ENCODE measurements around the gene VSIG4. TPM values are rescaled to one million over a fixed set of nuclear protein-coding genes. Genes with fewer than 3 reads are reported as not detected.

VSIG4 gene
- total RNA-seq, 3 donors from 2014 or later (not counting 1 experiment from before 2014, with no cell fraction given): 0.32 to 1.3 TPM; not detected in 1

DNA sequence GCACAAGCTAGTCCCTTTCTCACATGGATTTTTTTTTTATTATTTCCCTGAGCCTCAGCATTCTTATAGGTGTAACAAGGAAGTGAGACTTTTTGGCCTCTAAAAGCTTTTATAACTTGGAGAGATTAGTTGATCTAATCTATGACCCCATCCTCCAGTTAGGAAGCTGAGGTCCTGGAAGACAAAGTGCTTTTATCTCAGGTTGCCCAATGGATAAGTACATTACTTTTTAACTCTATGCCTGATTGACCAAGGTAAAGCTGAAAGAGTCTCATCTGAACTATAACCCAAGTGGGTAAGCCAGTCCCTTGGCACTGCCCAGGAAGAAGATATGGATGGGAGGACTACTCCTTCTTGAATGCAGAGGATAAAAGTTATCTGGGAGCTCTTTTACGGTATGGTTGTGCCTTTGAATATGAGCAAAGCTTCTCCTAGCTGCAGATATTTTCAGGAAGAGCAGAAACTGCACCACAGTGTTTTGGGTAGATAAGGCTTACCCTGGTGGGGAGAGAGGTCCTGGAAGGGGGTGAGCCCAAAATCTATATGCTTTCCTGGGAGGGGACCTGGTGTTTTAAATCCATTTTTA is 40.2 kb downstream of the VSIG4 start:
- Histone ChIP-seq H3K4me1 (ENCODE audit: control insufficient read depth, insufficient read depth, low read length) (peaks cover 17% of the 10 kb centered on the region), H3K27ac (ENCODE audit: low read length) (no peak overlapping the region), H3K27me3 (ENCODE audit: control insufficient read depth, insufficient read depth, low read length) (no peaks in the 10 kb centered on the region), H3K4me3 (ENCODE audit: low read length) (no peak overlapping the region), H3K36me3 (ENCODE audit: control insufficient read depth, insufficient read depth, low read length) (no peaks in the 10 kb centered on the region), H3K9me3 (ENCODE audit: control insufficient read depth, insufficient read depth, low read length) (no peaks in the 10 kb centered on the region)
- no peaks in the 10 kb centered on the region for H3K36me3 Mint-ChIP-seq
- DNase-seq (no peak), ATAC-seq (no peak)
- H3K27ac Mint-ChIP-seq: no peak overlapping the region
- no peak overlapping the region for H3K4me3 Mint-ChIP-seq
- 38% methylated on average over 1 of the region's 1 CpG for WGBS (ENCODE audit: insufficient coverage)
- no peaks in the 10 kb centered on the region for H3K9me3 Mint-ChIP-seq
- TF ChIP-seq, protein P1, sequence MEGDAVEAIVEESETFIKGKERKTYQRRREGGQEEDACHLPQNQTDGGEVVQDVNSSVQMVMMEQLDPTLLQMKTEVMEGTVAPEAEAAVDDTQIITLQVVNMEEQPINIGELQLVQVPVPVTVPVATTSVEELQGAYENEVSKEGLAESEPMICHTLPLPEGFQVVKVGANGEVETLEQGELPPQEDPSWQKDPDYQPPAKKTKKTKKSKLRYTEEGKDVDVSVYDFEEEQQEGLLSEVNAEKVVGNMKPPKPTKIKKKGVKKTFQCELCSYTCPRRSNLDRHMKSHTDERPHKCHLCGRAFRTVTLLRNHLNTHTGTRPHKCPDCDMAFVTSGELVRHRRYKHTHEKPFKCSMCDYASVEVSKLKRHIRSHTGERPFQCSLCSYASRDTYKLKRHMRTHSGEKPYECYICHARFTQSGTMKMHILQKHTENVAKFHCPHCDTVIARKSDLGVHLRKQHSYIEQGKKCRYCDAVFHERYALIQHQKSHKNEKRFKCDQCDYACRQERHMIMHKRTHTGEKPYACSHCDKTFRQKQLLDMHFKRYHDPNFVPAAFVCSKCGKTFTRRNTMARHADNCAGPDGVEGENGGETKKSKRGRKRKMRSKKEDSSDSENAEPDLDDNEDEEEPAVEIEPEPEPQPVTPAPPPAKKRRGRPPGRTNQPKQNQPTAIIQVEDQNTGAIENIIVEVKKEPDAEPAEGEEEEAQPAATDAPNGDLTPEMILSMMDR (IDR thresholded peaks at IDR 0.05): no peak
- H3K4me1 Mint-ChIP-seq: peaks cover 9 to 23% of the 10 kb centered on the region in 2 donors
- no peaks in the 10 kb centered on the region for H3K27me3 Mint-ChIP-seq (ENCODE audit: low read depth in 2 of 2)
- intact Hi-C loops (cut with micrococcal nuclease): no loop called here

DNA sequence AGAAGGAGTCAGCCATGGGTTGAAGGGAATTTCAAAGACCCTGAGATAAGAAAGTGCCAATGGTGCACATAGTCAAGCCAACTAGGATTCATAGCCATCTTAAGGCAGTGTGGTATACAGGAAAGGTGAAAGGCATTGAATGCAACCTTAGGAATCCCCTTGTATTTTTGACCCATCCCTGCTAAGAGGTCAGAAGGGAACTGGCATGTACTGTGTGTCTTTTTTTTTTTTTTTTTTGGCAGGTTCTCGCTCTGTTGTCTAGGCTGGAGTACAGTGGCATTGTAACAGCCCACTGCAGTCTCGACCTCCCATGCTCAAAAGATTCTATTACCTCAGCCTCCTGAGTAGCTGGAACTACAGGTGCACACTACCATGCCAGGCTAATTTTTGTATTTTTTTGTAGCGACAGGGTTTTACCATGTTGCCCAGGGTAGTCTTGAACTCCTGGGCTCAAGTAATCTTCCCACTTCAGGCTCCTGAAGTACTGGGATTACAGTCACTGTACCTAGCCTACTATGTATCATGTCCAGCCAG is 40.8 kb downstream of the VSIG4 start:
- Mint-ChIP-seq H3K36me3 (no peaks in the 10 kb centered on the region), H3K4me1 (peaks cover 6 to 21% of the 10 kb centered on the region in 2 donors), H3K9me3 (no peaks in the 10 kb centered on the region), H3K27me3 (ENCODE audit: low read depth in 2 of 2) (no peaks in the 10 kb centered on the region), H3K27ac (no peak overlapping the region), H3K4me3 (no peak overlapping the region)
- H3K27ac ChIP-seq (ENCODE audit: low read length): no peak overlapping the region
- WGBS (ENCODE audit: insufficient coverage): 93% methylated on average over 2 of the region's 3 CpGs
- no peaks in the 10 kb centered on the region for H3K9me3 ChIP-seq (ENCODE audit: control insufficient read depth, insufficient read depth, low read length)
- DNase-seq (no peak), ATAC-seq (no peak)
- H3K36me3 ChIP-seq (ENCODE audit: control insufficient read depth, insufficient read depth, low read length): no peaks in the 10 kb centered on the region
- peaks cover 18% of the 10 kb centered on the region for H3K4me1 ChIP-seq (ENCODE audit: control insufficient read depth, insufficient read depth, low read length)
- intact Hi-C loops (cut with micrococcal nuclease): no loop called here
- H3K27me3 ChIP-seq (ENCODE audit: control insufficient read depth, insufficient read depth, low read length): no peaks in the 10 kb centered on the region
- TF ChIP-seq, protein P1 (IDR thresholded peaks at IDR 0.05): no peak
- H3K4me3 ChIP-seq (ENCODE audit: low read length): no peak overlapping the region

DNA sequence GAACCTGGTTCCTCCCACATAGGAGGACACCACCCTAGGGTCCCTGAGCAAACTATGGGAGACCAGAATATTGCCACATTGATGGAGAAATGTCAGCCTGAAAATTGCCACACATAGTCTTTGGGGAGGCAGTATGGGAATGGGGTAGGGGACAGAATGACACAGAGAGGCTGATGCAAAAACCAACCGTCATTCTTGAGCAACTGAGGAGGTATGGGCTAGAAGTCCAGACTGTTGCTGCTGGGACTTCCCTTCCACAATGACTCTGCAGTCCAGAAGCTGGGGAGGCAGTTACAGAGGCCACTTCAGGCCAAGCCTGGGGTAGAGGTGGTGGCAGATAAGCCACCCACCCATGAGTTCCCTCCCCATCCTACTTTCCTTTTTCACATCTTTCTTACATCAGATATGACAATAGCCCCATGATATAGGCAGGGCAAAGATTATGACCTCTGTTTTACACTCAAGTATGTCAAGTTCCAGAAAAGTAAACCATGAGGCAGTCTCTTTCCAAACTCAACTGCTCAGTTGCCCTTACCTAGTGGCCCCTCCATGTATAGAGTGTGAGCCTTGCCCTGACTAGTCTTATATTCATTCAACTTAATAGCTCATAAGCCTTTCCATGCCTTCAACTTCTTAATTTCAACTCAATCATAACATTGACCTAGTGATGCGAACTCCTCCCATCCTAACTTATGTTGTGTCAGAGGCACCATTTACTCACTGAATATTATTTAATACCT is 41.7 kb downstream of the VSIG4 start:
- ATAC-seq (peak in 2 of 3 donors; percentile 45 to 89), DNase-seq (no peak)
- H3K36me3 Mint-ChIP-seq: no peaks in the 10 kb centered on the region
- H3K4me1 ChIP-seq (ENCODE audit: control insufficient read depth, insufficient read depth, low read length): peaks cover 21% of the 10 kb centered on the region
- H3K27me3 Mint-ChIP-seq (ENCODE audit: low read depth in 2 of 2): no peaks in the 10 kb centered on the region
- no peaks in the 10 kb centered on the region for H3K9me3 Mint-ChIP-seq
- no peak overlapping the region for H3K4me3 Mint-ChIP-seq
- no peaks in the 10 kb centered on the region for H3K9me3 ChIP-seq (ENCODE audit: control insufficient read depth, insufficient read depth, low read length)
- H3K4me1 Mint-ChIP-seq: peaks cover 6 to 24% of the 10 kb centered on the region in 2 donors
- H3K27ac Mint-ChIP-seq: no peak overlapping the region
- H3K27ac ChIP-seq (ENCODE audit: low read length): no peak overlapping the region
- WGBS (ENCODE audit: insufficient coverage): 100% methylated on average over 1 of the region's 2 CpGs
- no peak overlapping the region for H3K4me3 ChIP-seq (ENCODE audit: low read length)
- intact Hi-C loops (cut with micrococcal nuclease): no loop called here
- TF ChIP-seq, protein P1 (IDR thresholded peaks at IDR 0.05): no peak
- no peaks in the 10 kb centered on the region for H3K27me3 ChIP-seq (ENCODE audit: control insufficient read depth, insufficient read depth, low read length)
- H3K36me3 ChIP-seq (ENCODE audit: control insufficient read depth, insufficient read depth, low read length): no peaks in the 10 kb centered on the region

Data from natural killer cell (primary cell).